HEK293T (cell line): ENCODE results near the gene MAPK8IP1.

Experiments
- CTCF ChIA-PET: fragments of 350-600 bp; formaldehyde crosslinking; extraction: SDS; loops from one replicate; lab custom pipeline; 2021; ENCODE audit warnings: antibody characterized with exemption, inconsistent platforms; lab: Yijun Ruan, JAX
- POLR2A ChIA-PET: fragments of 350-600 bp; formaldehyde crosslinking; extraction: SDS; loops from one replicate; lab custom pipeline; 2020; ENCODE audit warnings: antibody characterized with exemption, inconsistent platforms; lab: Yijun Ruan, JAX
- DNase-seq: peaks from one replicate; pipeline ENCODE4 v3.0.0; 2012; ENCODE audit warnings: mixed read lengths; ENCODE audit errors: extremely low spot score
- ARNT ChIP-seq: fragments of 450-650 bp; IDR thresholded peaks from 2 replicates; pipeline ENCODE4 v1.6.1; 2017; ENCODE audit warnings: mild to moderate bottlenecking
- BHLHE40 ChIP-seq: fragments of 450-650 bp; IDR thresholded peaks from 2 replicates; pipeline ENCODE4 v1.6.1; 2016; ENCODE audit warnings: mild to moderate bottlenecking, moderate library complexity, borderline replicate concordance
- CTBP1 ChIP-seq: fragments of 450-650 bp; IDR thresholded peaks from 2 replicates; pipeline ENCODE4 v1.6.1; 2016; ENCODE audit warnings: borderline replicate concordance
- ELF4 ChIP-seq: fragments of 450-650 bp; IDR thresholded peaks from 2 replicates; pipeline ENCODE4 v1.6.1; 2017; ENCODE audit warnings: antibody characterized with exemption
- FOXA1 ChIP-seq: fragments of 450-650 bp; IDR thresholded peaks from 2 replicates; pipeline ENCODE4 v1.6.1; 2016; ENCODE audit warnings: mild to moderate bottlenecking
- FOXK2 ChIP-seq: fragments of 450-650 bp; IDR thresholded peaks from 2 replicates; pipeline ENCODE4 v1.6.1; 2016; ENCODE audit warnings: mild to moderate bottlenecking
- FOXM1 ChIP-seq: fragments of 450-650 bp; IDR thresholded peaks from 2 replicates; pipeline ENCODE4 v1.6.1; 2017; ENCODE audit warnings: mild to moderate bottlenecking, borderline replicate concordance
- HDGF ChIP-seq: fragments of 450-650 bp; IDR thresholded peaks from 2 replicates; pipeline ENCODE4 v1.6.1; 2017; ENCODE audit warnings: antibody characterized with exemption, borderline replicate concordance
- L3MBTL2 ChIP-seq: fragments of 450-650 bp; conservative IDR thresholded peaks from 2 replicates; pipeline ENCODE4 v1.6.1; 2016; ENCODE audit warnings: mild to moderate bottlenecking
- LEF1 ChIP-seq: fragments of 450-650 bp; IDR thresholded peaks from 2 replicates; pipeline ENCODE4 v1.6.1; 2017; ENCODE audit warnings: mild to moderate bottlenecking, borderline replicate concordance
- NFRKB ChIP-seq: fragments of 450-650 bp; IDR thresholded peaks from 2 replicates; pipeline ENCODE4 v1.6.1; 2016; ENCODE audit warnings: mild to moderate bottlenecking, moderate library complexity
- SP1 ChIP-seq: fragments of 450-650 bp; IDR thresholded peaks from 2 replicates; pipeline ENCODE4 v1.6.1; 2017
- SUZ12 ChIP-seq: fragments of 450-650 bp; IDR thresholded peaks from 2 replicates; pipeline ENCODE4 v1.6.1; 2016; ENCODE audit warnings: mild to moderate bottlenecking
- TARDBP ChIP-seq: fragments of 450-650 bp; IDR thresholded peaks from 2 replicates; pipeline ENCODE4 v1.6.1; 2016
- ZNF384 ChIP-seq: fragments of 450-650 bp; IDR thresholded peaks from 2 replicates; pipeline ENCODE4 v1.6.1; 2016
- TF ChIP-seq, protein P1 (sequence below): fragments of 450-650 bp; IDR thresholded peaks from 2 replicates; pipeline ENCODE4 v1.6.1; 2016

Gene MAPK8IP1

DNA sequence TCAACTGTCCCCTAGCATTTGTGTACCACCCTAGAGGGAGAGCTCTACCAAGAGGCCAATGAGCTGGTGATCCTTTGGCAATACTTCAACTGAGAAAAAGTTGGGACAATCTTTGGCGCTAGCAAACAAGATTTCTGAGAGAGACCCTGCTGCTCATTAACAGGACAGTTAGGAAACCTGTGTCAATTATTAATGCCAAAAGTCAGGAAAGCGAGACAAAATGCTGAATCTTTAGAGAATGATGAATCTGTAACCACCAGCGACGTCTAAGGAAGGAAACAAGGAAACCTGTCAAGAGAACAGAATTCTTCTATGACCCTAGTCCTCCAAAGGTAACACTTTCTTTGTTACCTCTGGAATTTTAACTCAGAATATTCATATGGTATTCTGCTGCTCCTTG lies 56.9 kb downstream of the MAPK8IP1 start:
- TF ChIP-seq HDGF = no peak
- TF ChIP-seq, protein P1, sequence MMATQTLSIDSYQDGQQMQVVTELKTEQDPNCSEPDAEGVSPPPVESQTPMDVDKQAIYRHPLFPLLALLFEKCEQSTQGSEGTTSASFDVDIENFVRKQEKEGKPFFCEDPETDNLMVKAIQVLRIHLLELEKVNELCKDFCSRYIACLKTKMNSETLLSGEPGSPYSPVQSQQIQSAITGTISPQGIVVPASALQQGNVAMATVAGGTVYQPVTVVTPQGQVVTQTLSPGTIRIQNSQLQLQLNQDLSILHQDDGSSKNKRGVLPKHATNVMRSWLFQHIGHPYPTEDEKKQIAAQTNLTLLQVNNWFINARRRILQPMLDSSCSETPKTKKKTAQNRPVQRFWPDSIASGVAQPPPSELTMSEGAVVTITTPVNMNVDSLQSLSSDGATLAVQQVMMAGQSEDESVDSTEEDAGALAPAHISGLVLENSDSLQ = no peak
- TF ChIP-seq FOXA1 = no peak
- TF ChIP-seq LEF1 = no peak
- no peak for TF ChIP-seq ZNF384
- no peak for TF ChIP-seq TARDBP
- TF ChIP-seq CTBP1 = no peak
- TF ChIP-seq BHLHE40 = no peak
- no peak for TF ChIP-seq SP1
- TF ChIP-seq ELF4 = no peak
- no peak for TF ChIP-seq ARNT
- TF ChIP-seq FOXM1 = no peak
- TF ChIP-seq L3MBTL2 = no peak
- no peak for TF ChIP-seq FOXK2
- TF ChIP-seq SUZ12 = no peak
- no peak for TF ChIP-seq NFRKB
- DNase-seq = no peak
- ChIA-PET CTCF (interaction anchor here (1.2 kb wide), 1 partner anchor 99 kb away, joined by 3 read pairs; no protein-coding TSS in a partner anchor), POLR2A (no interaction called here)

DNA sequence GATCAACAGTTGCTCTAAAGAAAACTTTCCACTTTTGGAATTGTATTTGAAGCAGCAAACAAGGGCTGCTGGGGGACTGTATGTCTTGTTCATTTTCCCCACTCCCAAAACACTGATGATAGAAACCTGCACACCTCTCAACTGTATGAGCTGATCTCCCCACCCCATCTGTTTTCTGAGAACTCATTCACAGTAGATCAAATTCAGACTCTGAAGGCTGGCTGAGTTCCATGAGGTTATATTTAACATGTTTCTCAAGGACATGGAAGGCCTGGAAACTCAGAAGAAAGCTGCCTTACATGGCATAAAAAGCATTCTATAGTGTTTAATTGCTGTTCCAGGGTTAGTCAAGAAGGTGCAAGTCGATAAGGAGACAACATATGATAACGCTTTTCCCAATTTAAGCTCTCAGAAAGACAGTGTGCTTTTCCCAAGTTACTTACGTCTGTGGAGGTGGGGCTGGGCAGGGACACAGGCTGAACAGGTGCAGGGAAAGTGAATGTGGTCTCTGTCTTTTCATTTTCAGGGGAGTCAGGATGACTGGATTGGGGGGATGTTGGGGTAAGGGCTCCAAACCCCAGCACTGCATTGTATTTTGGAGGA lies 60.0 kb downstream of the MAPK8IP1 start:
- TF ChIP-seq CTBP1 = no peak
- no peak for TF ChIP-seq NFRKB
- TF ChIP-seq FOXK2 = no peak
- TF ChIP-seq SP1 = no peak
- no peak for TF ChIP-seq TARDBP
- no peak for TF ChIP-seq LEF1
- no peak for TF ChIP-seq ARNT
- TF ChIP-seq FOXM1 = no peak
- no peak for TF ChIP-seq L3MBTL2
- TF ChIP-seq BHLHE40 = no peak
- no peak for TF ChIP-seq ELF4
- no peak for TF ChIP-seq ZNF384
- ChIA-PET POLR2A (no interaction called here), CTCF (no interaction called here)
- DNase-seq = no peak

DNA sequence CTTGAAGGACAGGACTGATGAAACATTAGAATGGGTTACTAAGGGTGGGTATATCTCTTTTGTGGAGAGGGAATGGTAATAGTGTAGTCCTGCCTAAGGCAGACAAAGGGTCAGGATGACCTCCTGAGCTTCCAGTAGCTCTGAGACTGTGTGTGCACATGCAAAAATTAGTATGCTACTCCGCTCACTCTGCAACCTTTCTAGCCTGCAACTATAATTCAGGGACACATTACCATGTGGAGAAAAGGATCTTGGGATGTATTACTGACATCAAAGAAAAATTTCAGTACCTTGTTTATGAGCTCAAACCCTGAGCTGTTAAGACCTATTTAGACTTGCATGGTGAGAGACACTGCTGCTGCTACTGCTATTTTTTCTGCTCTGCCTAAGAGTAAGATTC lies 62.4 kb downstream of the MAPK8IP1 start:
- ChIA-PET POLR2A (no interaction called here), CTCF (interaction anchor here (0.7 to 2.2 kb wide), 2 partner anchors 17 to 172 kb away, joined by 3 to 6 read pairs; no protein-coding TSS in a partner anchor)
- no peak for DNase-seq
- TF ChIP-seq SUZ12 (no peak), FOXM1 (no peak), NFRKB (no peak), SP1 (no peak), FOXK2 (no peak), ARNT (no peak), HDGF (no peak), LEF1 (no peak), CTBP1 (no peak)
- TF ChIP-seq, protein P1 = no peak

DNA sequence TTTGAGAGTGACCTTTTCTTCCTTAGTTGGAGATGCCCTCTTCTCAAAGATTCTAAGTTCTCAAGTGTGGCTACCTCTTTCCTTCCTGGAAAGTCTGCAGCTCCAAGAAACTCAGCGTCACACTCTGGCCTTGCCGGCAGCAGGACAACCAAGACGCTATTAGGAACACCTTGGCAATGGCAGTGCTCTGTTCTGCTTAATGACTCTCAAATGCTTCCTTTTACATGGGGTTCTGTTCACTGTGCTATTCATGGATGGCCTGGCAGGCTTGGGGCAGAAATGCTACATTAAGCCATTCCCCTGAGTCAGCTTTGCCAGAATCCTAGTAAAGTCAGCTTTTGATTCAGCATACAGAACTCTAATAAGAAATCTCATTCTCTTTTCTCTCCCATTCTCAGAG lies 62.9 kb downstream of the MAPK8IP1 start:
- POLR2A ChIA-PET = no interaction called here

DNA sequence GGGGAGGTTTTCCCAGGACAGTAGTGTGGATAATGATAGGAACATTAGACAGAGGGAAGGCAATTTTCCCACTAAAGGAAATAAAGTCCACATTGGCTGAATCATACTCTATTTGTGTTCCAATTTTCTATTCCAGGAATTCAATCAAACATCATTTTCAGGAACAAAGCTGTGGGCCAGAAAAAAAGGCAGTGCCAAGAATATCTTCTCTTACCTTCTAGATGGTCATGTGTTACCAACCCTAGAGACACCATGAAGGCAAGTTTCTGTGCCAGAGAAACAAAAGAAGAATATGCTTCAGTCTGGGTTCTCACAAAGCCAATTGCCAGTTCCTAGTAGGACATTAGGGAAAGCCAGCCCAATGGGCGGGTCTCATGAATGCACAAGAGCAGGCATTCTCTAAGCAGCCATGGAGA lies 64.5 kb downstream of the MAPK8IP1 start:
- ChIA-PET POLR2A (no interaction called here), CTCF (interaction anchor here (1.6 kb wide), 1 partner anchor 15 kb away, joined by 7 read pairs; no protein-coding TSS in a partner anchor)
- TF ChIP-seq, protein P1 = no peak
- TF ChIP-seq SUZ12 (no peak), ZNF384 (no peak), BHLHE40 (no peak), NFRKB (no peak), L3MBTL2 (no peak), CTBP1 (no peak), FOXK2 (no peak), LEF1 (no peak), TARDBP (no peak), ELF4 (no peak), FOXM1 (no peak), HDGF (no peak), ARNT (no peak), FOXA1 (no peak)
- DNase-seq = no peak

More for the DNA sequence above, 62.9 kb downstream of the MAPK8IP1 start:
- TF ChIP-seq FOXA1 = no peak
- TF ChIP-seq TARDBP = no peak
- no peak for TF ChIP-seq BHLHE40
- no peak for TF ChIP-seq ARNT
- TF ChIP-seq ZNF384 = no peak
- TF ChIP-seq SUZ12 = no peak
- no peak for TF ChIP-seq HDGF
- DNase-seq = no peak
- CTCF ChIA-PET = interaction anchor here (0.7 to 2.2 kb wide), 2 partner anchors 17 to 172 kb away, joined by 3 to 6 read pairs; no protein-coding TSS in a partner anchor
